HepG2 (cell line): ENCODE results near the gene APOA1. TPM values are rescaled to one million over a fixed set of nuclear protein-coding genes. Genes with fewer than 3 reads are reported as not detected.
A peak's percentile ranks its signal among the peaks of the same experiment; 100 is the strongest.

Experiments
- AKAP8 ChIP-seq: sonication (generic); formaldehyde crosslinking; IDR thresholded peaks from 2 replicates; pipeline ENCODE4 v1.5.1; 2020; ENCODE audit warnings: mild to moderate bottlenecking, missing genetic modification reagents
- NCOA1 ChIP-seq: sonication (generic); formaldehyde crosslinking; IDR thresholded peaks from 2 replicates; pipeline ENCODE4 v1.9.0; 2021; ENCODE audit warnings: missing genetic modification reagents
- NFAT5 ChIP-seq: sonication (generic); formaldehyde crosslinking; IDR thresholded peaks from 2 replicates; pipeline ENCODE4 v1.4.0; 2020; ENCODE audit warnings: missing genetic modification reagents
- PCBP2 ChIP-seq: fragments of 200-400 bp; formaldehyde crosslinking; optimal IDR thresholded peaks from 2 replicates; pipeline ENCODE3; 2018; ENCODE audit warnings: low read length, low read depth; ENCODE audit not compliant: poor library complexity, severe bottlenecking
- POLR2G ChIP-seq: fragments of 200-400 bp; formaldehyde crosslinking; IDR thresholded peaks from 2 replicates; pipeline ENCODE4 v1.6.1; 2018; ENCODE audit warnings: mild to moderate bottlenecking, low read depth, low read length, moderate library complexity
- PPARG ChIP-seq: conservative IDR thresholded peaks from 2 replicates; pipeline ENCODE4 v1.6.1; 2016; ENCODE audit warnings: missing biosample characterization, missing genetic modification reagents
- REPIN1 ChIP-seq: sonication (generic); formaldehyde crosslinking; IDR thresholded peaks from 2 replicates; pipeline ENCODE4 v1.8.0; 2022; ENCODE audit warnings: missing genetic modification reagents, low read depth, mild to moderate bottlenecking, borderline replicate concordance
- U2AF2 ChIP-seq: fragments of 200-400 bp; formaldehyde crosslinking; IDR thresholded peaks from 2 replicates; pipeline ENCODE4 v1.6.1; 2017; ENCODE audit warnings: low read depth, mild to moderate bottlenecking, low read length
- ZBTB37 ChIP-seq: sonication (generic); formaldehyde crosslinking; IDR thresholded peaks from 2 replicates; pipeline ENCODE4 v1.4.0; 2020; ENCODE audit warnings: mild to moderate bottlenecking, missing genetic modification reagents
- ZBTB38 ChIP-seq: sonication (generic); formaldehyde crosslinking; IDR thresholded peaks from 2 replicates; pipeline ENCODE4 v1.5.1; 2020; ENCODE audit warnings: mild to moderate bottlenecking, missing genetic modification reagents
- ZNF253 ChIP-seq: sonication (generic); formaldehyde crosslinking; IDR thresholded peaks from 2 replicates; pipeline ENCODE4 v1.8.0; 2022; ENCODE audit warnings: mild to moderate bottlenecking, missing genetic modification reagents, borderline replicate concordance
- ZNF263 ChIP-seq: sonication (generic); formaldehyde crosslinking; IDR thresholded peaks from 2 replicates; pipeline ENCODE4 v1.4.0; 2020; ENCODE audit warnings: missing genetic modification reagents
- ZNF543 ChIP-seq: sonication (generic); formaldehyde crosslinking; IDR thresholded peaks from 2 replicates; pipeline ENCODE4 v1.4.0; 2020; ENCODE audit warnings: mild to moderate bottlenecking, missing genetic modification reagents
- ZNF598 ChIP-seq: sonication (generic); formaldehyde crosslinking; IDR thresholded peaks from 2 replicates; pipeline ENCODE4 v1.5.1; 2020; ENCODE audit warnings: mild to moderate bottlenecking, missing genetic modification reagents, borderline replicate concordance
- ZNF710 ChIP-seq: sonication (generic); formaldehyde crosslinking; IDR thresholded peaks from 2 replicates; pipeline ENCODE4 v1.5.0; 2020; ENCODE audit warnings: mild to moderate bottlenecking, missing genetic modification reagents, borderline replicate concordance
- ZNF766 ChIP-seq: sonication (generic); formaldehyde crosslinking; IDR thresholded peaks from 2 replicates; pipeline ENCODE4 v1.5.0; 2020; ENCODE audit warnings: missing genetic modification reagents, borderline replicate concordance
- polyA plus RNA-seq, 8 experiments: library from polyadenylated mRNA; depleted of rRNA in 3 of 8; stranded (reverse) in 7 of 8; unstranded in 1 of 8; fragments of >200 nt; fragmentation: Illumina TruSeq in 4 of 8; extraction: Trizol in 4 of 8; gene quantifications; 2 replicates each; pipeline versions ENCODE4 v1.2.1 to v1.2.3, GENCODE V29; 2011 to 2016; ENCODE audit warnings: low read depth in 4 of 8, missing spikeins in 1 of 8, mixed read lengths in 1 of 8; ENCODE audit not compliant: insufficient read depth in 1 of 8
- total RNA-seq, 5 experiments: library from RNA; depleted of rRNA; stranded (reverse); fragments of >200 nt; fragmentation: Illumina TruSeq; extraction: Trizol; gene quantifications; 2 replicates each; pipeline ENCODE4 v1.2.3, GENCODE V29; 2016; ENCODE audit warnings: low read depth in 1 of 5

APOA1 gene
- total and polyA plus RNA-seq, 2 of the 13 experiments (the other 11 are each of a cell fraction or from before 2014, with no cell fraction given) = 1,973 to 5,485 TPM

DNA sequence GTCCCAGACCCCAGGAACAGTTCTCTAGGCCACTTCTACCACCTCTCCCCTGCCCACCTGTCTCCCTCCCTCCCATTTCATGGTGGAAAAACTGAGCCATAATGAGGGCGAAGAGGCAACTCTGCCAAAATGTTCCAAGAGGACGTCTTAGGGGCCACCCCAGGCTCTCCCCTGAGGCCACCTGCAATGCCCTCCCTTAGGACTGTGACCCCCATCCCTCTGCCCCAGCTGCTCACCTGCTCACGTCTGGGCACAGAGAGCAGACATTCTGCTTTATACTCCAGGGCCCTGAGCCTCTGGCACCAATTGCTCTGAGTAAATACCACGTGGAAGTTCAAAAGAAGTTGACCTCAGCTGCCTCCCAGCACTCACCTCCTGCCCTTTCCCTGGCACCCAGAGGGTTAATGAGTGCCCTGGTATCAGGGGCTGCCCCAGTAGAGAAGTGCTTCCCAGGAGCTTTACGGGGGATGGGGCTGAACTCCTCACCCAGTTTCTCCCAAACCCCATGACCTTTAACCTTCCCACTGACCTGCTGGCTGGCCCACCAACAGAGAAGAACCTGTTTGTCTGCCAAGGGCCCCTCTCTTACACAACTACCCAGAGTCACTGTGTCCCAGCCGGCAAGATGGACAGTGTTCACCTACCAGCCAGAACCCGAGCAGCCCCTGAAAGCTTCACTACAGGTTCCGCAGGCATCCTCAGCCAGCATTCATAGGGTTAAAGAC is 45.1 kb downstream of the APOA1 start (continued):
- peak; percentile 60; the same call in 1 of the 2 replicates for TF ChIP-seq ZNF598 (CRISPR knock-in tag)
- 0 out of 2 replicates have a peak, but pooled peaks have one; percentile 46 for TF ChIP-seq ZBTB38 (CRISPR knock-in tag)
- no peak for TF ChIP-seq NFAT5
- TF ChIP-seq AKAP8 (CRISPR knock-in tag) = 0 out of 2 replicates have a peak, but pooled peaks have one; percentile 34
- TF ChIP-seq POLR2G = peak; percentile 84
- TF ChIP-seq ZNF543 (CRISPR knock-in tag) = 0 out of 2 replicates have a peak, but pooled peaks have one; percentile 20
- 0 out of 2 replicates have a peak, but pooled peaks have one; percentile 34 for TF ChIP-seq ZNF766
- peak; percentile 39; the same call in 1 of the 2 replicates for TF ChIP-seq ZNF263 (CRISPR knock-in tag)
- TF ChIP-seq ZBTB37 (CRISPR knock-in tag) = peak; percentile 17; the same call in 1 of the 2 replicates
- 0 out of 2 replicates have a peak, but pooled peaks have one; percentile 24 for TF ChIP-seq U2AF2
- TF ChIP-seq ZNF253 = 0 out of 2 replicates have a peak, but pooled peaks have one; percentile 39
- peak; percentile 73 for TF ChIP-seq NCOA1 (CRISPR knock-in tag)
- no peak for TF ChIP-seq PCBP2
- peak; percentile 34; the same call in 1 of the 2 replicates for TF ChIP-seq REPIN1 (CRISPR knock-in tag)
- TF ChIP-seq PPARG (CRISPR knock-in tag) = peak; percentile 63
- no peak for TF ChIP-seq ZNF710 (CRISPR knock-in tag)
